ENCODE data around the gene MYRIP.
"Not testable (repeated sequence)": the region's sequence is repeated elsewhere in the genome, so short reads cannot be mapped to it uniquely, and the experiment has no call there.

MYRIP gene

GRCh38 chr3:39809181-39809994, at the start of gene MYRIP:
Gene MYRIP (plus strand): TSS chr3:39809609. CDS start chr3:39900817, 91,208 bp downstream.
- DNase-seq = no peak

GRCh38 chr3:39760325-39760724, 49.1 kb upstream of the MYRIP start:
- no peak for DNase-seq

GRCh38 chr3:39762537-39763070, 46.8 kb upstream of the MYRIP start:
- DNase-seq = no peak

DNA sequence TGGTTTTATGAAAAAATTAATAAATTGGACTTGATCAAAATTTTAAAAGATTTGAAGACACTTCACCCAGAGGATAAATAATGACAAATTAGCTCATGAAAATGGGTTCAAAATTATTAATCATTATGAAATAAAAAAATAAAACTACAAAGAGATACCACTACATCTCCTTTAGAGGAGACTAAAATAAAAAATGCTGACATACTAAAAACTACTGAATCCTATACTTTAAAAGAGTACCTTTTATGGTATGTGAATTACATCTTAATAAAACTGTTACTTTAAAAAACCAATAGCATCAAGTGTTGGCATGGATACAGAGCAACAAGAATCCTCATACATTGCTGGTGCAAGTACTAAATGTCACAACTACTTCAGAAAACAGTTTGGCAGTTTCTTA, 46.0 kb upstream of the MYRIP start:
- DNase-seq = no peak

- DNase-seq = no peak
Measured at GRCh38 chr3:39765575-39765974, 43.8 kb upstream of the MYRIP start.

- DNase-seq = no peak
Measured at GRCh38 chr3:39766433-39766832, 43.0 kb upstream of the MYRIP start.

DNA sequence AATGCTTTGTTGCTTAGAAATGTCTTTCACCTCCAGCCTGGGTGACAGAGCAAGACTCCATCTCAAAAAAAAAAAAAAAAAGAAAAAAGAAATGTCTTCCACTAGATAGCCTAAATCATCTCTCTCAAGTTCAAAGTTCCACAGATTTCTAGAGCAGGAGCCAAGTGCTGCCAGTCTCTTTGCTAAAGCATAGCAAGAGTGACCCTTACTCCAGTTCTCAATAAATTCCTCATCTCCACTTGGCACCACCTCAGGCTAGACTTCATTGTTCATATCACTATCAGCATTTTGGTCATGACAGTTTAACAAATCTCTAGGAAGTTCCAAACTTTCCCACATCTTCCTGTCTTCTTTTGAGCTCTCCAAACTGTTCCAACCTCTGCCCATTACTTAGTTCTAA, 42.5 kb upstream of the MYRIP start:
- not testable (repeated sequence) for DNase-seq

GRCh38 chr3:39778168-39778567, 31.2 kb upstream of the MYRIP start:
- not testable (repeated sequence) for DNase-seq

- no peak for DNase-seq
Measured at GRCh38 chr3:39779511-39780230, 29.7 kb upstream of the MYRIP start.

- DNase-seq = no peak
Measured at GRCh38 chr3:39780352-39780751, 29.1 kb upstream of the MYRIP start.

GRCh38 chr3:39781025-39781424, 28.4 kb upstream of the MYRIP start:
- no peak for DNase-seq

GRCh38 chr3:39781632-39782031, 27.8 kb upstream of the MYRIP start:
- DNase-seq = no peak

- no peak for DNase-seq
Measured at GRCh38 chr3:39783680-39784079, 25.7 kb upstream of the MYRIP start.

DNA sequence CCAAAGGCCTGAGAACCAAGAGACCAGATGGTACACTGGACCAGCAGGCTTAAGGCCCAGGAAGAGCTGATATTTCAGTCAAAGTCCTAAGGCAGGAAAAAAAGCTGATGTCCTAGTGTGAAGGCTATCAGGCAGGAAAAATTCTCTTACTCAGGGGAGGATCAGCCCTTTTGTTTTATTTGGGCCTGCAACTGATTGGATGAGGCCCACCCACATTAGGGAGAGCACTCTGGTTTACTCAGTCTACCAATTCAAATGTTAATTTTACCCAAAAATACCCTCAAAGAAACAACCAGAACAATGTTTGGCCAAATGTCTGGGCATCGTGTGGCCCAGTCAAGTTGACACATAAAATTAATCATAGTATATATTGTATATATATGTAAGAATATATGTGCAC, 24.5 kb upstream of the MYRIP start:
- no peak for DNase-seq

DNA sequence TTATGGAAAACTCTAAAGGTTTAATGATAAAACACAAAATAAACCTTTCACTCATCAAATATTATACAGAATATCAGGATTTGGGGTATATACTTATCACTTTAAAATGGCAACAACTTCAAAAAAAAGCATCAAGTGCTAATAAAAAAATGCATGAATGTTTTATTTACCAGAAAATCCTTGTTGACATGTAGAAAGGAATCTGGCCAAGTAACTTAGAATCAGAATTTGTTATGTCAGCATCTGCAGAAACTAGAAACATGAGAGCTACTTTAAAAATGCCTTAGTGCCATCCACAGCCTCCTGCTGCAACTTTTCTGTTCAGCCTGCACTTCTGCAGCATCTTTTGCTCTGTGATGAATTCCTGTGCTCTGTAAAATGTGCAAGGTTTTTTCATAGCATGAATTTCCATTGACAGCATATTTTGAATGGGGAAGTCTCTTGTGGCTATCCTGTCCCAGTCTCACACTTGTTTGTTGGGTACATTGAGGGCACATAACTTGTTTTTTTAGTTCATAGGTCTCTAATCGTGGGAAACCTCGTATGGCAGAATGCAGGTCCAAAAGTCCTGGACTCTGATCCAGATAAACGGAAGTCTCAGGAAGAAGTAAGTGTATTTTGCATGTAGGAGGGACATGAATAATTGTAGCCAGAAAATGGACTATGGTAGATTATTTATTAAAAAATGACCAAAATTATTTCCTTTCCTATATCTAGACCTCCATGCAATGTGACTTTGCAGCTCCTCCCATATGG, 21.1 kb upstream of the MYRIP start:
- no peak for DNase-seq

DNA sequence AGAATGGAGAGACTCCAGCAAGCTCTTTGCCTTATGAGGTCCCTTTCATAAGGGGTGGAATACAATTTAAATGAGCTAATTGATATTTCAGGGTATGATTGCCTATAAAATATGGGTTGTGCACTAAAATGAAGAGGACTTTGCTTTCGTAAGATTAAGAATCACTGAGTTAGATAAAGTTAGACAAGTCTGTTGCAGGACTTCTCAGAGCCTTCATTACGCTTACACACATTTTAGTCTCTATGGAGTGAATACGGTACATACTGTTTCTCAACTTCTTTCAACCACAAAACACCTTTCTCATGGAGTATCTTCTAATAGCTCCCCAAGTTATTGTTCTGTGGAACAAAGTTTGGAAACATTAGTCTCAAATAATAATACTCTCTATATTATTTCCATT, 17.8 kb upstream of the MYRIP start:
- DNase-seq = no peak

DNA sequence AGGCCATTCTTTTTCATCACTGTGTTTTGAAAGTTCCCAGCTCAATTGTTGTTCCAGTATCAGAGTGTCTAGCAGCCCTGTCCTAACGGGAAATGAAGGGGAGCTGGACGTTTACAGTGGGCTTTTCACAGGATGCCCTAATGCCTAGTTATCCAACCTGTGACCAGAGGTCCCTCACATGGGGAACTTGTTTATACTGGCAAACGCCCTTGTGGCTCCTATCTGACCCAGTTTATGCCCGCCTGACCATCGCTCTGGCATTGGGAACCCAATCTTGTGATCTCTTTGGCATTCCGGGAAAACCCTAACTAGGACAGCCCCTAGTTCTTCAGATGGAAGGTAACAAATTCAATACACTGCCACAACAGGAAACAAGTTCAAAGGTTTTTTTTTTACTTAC, 14.5 kb upstream of the MYRIP start:
- DNase-seq = no peak

GRCh38 chr3:39801216-39801615, 8.2 kb upstream of the MYRIP start:
- DNase-seq = no peak

DNA sequence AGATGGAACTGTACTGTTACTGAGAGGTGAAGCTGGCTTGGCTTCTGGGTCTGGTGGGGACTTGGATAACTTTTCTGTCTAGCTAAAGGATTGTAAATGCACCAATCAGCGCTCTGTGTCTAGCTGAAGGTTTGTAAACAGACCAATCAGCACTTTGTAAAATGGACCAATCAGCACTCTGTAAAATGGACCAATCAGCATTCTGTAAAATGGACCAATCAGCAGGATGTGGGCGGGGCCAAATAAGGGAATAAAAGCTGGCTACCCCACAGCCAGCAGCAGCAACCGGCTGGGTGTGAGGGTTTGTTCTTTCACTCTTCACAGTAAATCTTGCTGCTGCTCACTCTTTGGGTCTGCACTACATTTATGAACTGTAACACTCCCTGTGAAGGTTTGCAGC, 6.9 kb upstream of the MYRIP start:
- DNase-seq = not testable (repeated sequence)

DNA sequence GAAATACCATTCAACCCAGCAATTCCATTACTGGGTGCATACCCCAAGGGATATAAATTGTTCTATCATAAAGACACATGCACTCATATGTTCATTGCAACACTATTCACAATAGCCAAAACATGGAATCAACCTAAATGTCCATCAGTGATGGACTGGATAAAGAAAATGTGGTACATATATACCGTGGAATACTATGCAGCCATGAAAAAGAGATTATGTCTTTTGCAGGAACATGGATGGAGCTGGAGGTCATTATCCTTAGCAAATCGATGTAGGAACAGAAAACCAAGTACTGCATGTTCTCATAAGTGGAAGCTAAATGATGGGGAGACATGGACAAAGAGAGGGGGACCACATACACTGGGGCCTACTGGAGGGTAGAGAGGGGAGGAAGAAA, 5.5 kb upstream of the MYRIP start:
- DNase-seq = no peak

- no peak for DNase-seq
Measured at GRCh38 chr3:39804951-39805350, 4.5 kb upstream of the MYRIP start.

DNA sequence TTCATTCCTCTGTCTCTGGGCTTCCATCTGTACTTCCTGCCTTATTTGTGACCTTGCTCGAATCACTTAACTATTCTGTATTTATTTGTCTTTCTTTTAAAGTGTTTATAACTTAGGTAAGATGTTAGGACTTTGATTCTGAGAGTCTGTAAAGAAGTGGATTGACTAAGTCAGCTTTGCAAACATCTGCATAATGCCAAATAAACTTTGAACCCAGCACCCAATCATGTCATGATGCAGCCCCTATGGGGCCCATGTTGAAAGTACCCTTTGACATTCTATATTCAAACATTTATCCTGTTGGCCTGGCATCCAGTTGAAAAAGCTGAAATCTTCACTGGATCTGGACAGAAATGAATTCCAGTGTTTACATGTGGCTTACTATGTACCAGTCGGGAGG, 3.8 kb upstream of the MYRIP start:
- no peak for DNase-seq

- DNase-seq = no peak
Measured at GRCh38 chr3:39806820-39807219, 2.6 kb upstream of the MYRIP start.

Data from CD4-positive, alpha-beta T cell treated with Interleukin-12 subunit alpha and Interleukin-12 subunit beta, for 1 hour (primary cell).